GM12875 (cell line): ENCODE measurements around the gene ORAI3.
"Not testable (repeated sequence)": the region's sequence is repeated elsewhere in the genome, so short reads cannot be mapped to it uniquely, and the experiment has no call there.

Experiments used
- H3K4me3 ChIP-seq: one replicate; pipeline ENCODE4 v1.5.1; 2011; ENCODE audit warnings: low read depth, low read length, control low read depth
- CTCF ChIP-seq: IDR thresholded peaks from 2 replicates; pipeline ENCODE4 v1.5.1; 2011; ENCODE audit warnings: low read depth, mild to moderate bottlenecking, control low read depth, inconsistent platforms, low read length, moderate library complexity, borderline replicate concordance; ENCODE audit not compliant: insufficient read depth

ORAI3 gene

DNA sequence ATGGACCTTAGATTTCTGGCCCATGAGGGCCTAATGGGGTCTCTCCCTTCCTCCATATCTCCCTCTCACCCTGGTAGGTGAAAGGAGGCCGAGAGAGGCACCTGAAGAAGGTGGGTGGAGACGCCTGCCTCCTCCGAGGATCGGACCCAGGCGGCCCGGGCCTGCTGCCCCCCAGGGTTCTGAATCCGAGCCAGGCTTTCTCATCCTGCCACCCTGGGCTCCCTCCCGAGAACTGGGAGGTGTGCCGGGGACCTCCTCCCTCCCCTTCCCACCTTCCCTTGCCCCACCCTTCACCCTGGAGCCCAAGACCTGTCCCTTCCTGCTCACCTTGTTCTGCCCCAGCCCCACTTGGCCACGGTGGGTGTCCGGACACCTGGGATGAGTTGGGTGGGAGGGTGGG lies 20.5 kb upstream of the ORAI3 start:
- no peak overlapping the region for H3K4me3 ChIP-seq
- TF ChIP-seq CTCF: no peak

GRCh38 chr16:30929167-30929566 lies 19.7 kb upstream of the ORAI3 start:
- TF ChIP-seq CTCF: no peak
- H3K4me3 ChIP-seq: no peak overlapping the region

- no peak overlapping the region for H3K4me3 ChIP-seq
- no peak for TF ChIP-seq CTCF
Observed at GRCh38 chr16:30930160-30930571, 18.7 kb upstream of the ORAI3 start.

- no peak overlapping the region for H3K4me3 ChIP-seq
- no peak for TF ChIP-seq CTCF
Observed at GRCh38 chr16:30931068-30931650, 17.7 kb upstream of the ORAI3 start.

- H3K4me3 ChIP-seq: no peak overlapping the region
- TF ChIP-seq CTCF: peak; percentile 68
Observed at GRCh38 chr16:30934827-30935557, 13.9 kb upstream of the ORAI3 start.

DNA sequence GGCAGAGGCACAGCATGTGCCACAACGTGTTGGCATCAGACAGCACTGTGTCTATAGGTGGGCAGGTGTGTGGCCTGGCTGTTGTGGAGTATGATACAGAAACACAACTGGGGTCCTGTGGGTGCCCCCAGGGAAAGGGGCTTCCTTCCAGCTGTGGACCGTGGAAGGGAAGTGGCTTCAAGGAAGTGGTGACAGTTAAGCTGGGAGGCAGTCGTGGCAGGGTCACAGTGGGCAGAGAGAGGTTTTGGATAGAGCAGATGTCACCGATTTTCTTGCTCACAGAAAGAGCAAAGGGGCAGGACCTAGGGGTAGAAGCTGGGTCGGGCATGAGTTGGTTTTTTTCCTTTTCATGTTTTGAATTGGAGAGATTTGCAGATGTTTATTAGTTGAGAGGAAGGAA lies 11.2 kb upstream of the ORAI3 start:
- TF ChIP-seq CTCF: no peak
- no peak overlapping the region for H3K4me3 ChIP-seq

DNA sequence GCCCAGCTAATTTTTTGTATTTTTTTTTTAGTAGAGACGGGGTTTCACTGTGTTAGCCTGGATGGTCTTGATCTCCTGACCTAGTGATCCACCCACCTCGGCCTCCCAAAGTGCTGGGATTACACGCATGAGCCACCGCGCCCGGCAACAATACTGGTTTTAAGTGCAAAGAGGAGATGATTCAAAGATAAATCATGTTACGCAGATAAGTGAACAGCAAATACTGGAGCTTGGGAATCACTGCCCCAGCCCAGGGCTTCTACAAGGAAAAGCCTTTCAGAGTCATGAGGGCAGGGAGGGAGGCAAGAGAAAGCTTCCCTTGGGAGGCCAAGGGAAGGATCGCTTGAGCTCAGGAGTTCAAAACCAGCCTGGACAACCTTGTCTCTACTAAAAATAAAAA lies 9.3 kb upstream of the ORAI3 start:
- not testable (repeated sequence) for H3K4me3 ChIP-seq
